Measurements from ENCODE around the gene ANKS6.

Gene ANKS6

DNA sequence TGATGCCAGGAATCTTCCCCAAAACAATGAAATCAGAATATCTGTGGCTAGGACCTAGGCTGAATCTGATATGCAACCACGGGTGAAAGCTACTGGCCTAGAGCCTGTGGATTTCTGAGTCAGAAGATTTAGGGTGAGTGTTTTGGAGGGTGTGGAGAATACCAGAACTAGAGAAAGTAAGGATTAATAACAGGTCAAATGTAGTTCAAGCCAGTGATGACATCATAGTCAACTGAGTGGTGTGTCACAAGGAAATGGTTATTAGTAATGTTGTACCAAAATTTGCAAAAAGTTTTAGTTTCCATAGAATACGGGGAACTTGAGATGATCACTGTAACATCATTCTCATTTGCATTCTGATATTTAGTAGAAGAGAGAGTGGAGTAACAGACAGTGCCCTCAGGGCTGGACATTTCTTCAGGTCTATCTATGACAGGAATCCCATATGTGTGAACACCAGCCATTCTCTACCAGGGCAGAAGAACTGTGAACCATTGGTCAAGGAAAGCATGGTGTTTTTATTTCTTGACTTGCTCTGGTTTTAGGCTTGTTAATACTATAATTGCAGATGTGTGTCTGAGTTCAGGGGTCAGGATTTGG is 14.8 kb upstream of the ANKS6 start:
- DNase-seq, result no peak

DNA sequence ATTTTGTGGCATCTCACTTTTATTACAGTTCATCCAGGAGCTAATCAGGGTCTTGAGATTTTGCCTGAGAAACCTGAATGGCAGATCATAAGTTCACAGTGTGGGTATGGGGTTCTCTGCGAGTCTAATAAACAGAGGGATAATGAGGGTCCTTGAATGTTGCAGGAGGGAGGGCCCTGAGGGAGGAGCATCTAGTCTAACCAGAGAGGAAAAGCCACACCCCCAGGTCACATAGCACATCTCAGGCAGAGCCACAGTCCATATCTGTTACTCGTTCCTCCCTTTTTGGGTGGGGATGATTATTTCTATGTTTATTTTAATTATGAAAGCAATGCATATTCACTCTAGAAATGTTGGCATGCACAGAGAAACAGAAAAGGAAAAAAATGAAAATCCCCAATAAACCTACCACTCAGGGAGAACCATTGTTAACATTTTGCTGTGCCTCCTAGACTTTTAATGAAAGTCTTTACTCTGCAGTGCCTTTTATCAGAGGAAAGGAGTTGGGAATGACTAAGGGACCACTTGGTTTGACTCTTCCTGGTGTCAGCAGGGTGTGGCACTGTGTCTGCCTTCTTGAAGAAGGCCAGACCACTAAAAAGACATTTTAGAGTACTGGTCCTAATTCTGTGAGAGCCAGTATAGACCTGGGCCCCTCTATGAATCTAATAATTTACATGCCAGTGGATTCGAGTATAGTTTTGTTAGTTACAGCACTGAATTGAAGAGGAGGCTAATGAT is 13.9 kb upstream of the ANKS6 start:
- DNase-seq, result no peak

DNA sequence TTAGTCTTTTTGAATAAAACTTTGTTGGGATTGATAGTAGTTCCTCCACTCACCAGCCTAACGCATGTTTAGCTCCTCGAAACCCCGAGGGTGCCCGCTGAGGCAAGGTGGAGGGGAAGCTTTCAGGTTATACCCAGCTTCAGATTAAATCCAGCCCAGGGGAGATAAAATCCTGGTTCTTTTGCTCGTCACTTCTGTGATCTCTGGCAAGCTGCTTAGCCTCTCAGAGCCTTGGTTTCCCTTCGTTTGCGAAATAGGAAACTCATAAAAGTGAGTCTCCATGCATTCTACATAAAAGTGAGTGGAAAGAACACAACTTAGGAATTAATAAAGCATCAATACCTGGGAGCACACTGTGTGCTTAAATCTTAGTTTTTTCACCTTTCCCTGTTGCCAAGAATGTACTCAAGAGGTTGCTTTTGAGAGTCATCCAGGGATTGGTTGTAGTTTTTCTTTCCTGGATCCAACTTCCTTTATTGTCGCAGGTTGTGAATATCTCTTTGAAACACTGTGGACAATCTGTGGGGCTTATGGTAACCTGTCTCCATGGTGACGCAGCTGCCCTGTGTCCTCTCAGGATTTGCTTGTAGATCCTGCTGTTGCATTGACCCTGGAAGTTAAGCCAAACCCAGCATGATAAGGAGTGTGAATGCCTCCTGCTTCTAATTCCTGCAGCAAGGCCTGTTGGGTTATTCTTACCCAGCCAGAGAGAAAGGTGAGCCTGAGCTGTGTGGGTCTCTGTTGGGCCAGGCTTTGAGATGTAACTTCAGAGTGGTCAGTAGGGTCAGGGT is 13.2 kb upstream of the ANKS6 start:
- no peak for DNase-seq

DNA sequence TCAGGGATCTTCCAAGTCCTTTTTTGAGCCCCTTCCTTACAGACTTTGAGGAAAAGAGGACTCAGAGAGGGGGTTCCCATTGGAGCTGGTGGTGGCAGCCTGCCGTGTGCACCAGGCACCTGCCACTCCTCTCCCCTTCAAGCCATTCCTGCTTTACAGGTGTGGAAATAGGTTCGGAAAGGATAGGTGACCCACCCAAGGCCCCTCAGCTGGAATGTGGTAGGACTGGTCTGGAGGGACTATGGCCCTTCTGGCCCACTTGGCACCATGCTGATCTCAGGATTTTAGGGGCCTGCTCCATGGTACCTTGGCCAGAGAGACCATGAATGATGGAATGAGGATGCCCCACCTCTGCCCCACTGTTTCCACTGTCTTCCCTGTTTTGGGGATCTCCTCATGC is 12.5 kb upstream of the ANKS6 start:
- DNase-seq, result no peak

DNA sequence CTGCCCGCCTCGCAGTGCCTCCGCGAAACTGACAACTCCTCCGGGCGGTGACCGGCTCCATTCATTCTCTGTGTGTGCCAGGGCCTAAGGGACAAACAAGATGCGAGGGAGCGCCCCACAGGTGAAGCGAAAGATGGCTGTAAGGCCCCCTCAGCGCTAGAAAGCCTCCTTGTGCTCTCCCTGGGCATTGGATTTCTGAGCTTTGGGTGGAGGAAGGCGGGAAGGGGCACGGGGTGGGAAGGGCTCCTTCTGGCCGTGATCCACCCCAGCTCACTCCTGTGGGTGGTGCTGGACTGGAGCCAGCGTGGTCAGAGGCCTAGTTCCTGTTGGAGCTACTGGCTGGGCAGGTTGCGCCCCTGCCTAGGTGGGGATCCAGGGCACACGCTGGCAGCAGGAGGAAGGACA is 12.1 kb upstream of the ANKS6 start:
- no peak for DNase-seq

DNA sequence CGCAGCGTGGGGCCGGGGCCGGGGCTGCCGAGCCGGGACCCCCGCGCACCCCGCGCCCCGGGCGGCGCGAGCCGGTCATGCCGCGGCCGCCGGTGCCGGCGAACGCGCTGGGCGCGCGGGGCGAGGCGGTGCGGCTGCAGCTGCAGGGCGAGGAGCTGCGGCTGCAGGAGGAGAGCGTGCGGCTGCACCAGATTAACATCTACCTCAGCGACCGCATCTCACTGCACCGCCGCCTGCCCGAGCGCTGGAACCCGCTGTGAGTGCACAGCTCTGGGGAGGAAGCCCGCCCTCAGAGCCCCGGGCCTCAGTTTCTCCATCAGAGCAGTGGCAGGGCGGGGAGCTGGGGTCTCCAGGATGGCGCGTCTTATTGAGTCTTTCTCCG is 11.4 kb upstream of the ANKS6 start:
- peak; percentile 13 to 14 for DNase-seq

DNA sequence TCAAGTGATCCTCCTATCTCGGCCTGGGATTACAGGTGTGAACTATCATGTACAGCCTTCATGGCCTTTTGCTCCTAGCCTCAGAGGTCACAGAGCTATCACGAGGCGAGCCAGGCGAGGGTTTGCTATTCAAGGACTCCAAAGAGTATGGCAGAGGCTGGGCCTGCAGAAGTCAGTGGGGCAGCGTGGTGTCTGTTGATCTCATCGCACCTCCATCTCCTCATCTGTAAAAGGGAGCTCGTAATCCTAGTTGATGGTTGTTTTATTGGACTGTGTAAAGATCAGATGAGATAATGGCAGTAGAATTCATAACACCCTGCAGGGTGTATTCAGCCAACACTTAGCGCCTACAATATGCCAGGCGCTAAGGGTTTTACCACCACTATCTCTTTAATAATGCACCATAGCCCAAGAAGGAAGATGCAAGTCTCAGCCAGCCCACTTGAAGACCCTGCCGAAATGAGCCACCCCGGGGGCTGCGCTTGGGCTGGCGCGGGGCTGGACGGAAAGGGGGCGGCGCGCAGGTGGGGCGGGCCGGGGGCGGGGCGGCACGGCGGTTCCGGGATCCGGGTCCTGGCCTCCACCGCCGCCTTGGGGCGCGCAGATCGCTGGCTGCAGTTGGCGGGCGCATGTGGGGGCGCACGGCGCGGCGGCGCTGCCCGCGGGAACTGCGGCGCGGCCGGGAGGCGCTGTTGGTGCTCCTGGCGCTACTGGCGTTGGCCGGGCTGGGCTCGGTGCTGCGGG is 10.9 kb upstream of the ANKS6 start, which contains the start of gene GALNT12:
TSS of gene GALNT12 (plus strand) at position 601 of the 744 bp plus-strand sequence. CDS start at position 630, 29 bp downstream.
- DNase-seq, result peak; percentile 45 to 50

DNA sequence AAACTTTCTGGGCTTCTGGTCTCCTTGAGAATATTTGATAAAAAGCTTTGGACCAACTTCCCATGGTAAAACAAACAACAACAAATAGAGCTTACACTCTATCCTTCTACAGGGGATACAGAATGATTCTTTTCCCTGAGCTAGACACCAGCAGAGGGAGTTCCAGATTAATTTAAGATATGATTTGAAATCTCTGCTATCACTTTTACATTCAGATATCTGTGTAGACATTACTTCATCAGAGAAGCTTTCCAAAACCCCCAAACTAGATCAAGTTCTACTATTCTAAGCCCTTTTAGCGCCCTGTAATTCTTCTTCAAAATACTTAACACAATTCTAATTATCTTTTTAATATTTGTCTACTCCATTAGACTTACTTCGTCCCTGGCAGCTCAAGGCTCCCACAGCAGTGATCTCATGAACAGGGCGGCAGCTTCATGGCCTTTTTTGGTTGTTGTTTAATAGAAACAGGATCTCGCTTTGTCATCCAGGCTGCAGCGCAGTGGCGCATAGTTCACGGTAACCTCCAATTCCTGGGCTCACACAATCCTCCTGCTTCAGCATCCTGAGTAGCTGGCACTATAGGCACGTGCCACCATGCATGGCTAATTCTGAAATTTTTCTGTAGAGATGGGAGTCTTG is 10.2 kb upstream of the ANKS6 start:
- no peak for DNase-seq

DNA sequence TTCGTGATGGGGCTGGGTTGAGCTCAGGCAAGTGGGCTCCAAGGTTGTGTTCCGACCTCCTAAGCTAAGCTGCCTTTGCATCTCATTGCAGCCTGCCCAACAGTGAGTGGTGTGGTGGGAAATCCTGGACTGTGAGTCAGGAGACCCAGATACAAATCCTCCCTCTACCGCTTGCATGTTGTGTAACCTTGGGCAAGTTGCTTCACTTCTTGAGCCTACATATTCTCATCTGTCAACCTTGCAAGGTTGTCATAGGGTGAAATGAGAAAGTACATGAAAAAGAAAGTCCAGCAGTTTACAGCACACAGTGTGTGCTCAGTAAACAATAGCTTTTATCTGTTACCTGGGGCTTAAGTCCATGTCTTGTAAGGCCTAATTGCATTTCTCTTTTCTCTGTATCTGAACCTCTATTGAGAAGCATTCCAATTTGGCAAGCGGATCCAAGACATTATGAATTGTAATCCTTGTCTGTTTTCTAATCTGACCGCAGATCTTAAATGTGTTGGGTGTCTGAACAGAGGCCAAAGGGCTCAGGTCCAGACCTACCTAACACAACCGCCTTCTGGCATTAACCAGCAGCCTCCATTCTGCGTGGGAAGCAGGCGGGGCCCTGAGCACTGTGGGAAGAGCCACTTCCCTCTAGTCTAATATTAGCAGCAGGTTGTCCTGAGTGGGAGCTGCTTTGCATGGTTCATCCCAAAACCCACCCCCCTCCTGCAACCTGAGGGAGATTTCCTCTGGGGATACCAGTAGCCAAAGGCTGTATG is 9.3 kb upstream of the ANKS6 start:
- DNase-seq, result no peak

DNA sequence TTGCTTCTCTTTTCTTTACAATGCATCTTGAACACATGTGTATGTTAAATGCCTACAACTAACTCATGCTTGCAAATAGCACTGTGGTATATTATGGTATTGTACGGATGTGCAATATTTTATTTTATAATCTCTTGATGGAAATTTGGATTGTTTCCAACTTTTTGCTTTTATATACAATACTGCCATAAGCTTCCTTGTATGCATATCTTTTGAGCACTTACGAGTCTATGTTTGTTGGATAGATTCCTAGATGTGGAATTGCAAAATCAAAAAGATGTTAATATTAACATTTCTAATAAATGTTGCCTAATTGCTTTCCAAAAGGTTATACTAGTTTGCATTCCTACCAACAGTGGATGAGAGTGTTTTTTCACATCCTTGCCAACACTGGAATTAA is 7.7 kb upstream of the ANKS6 start:
- DNase-seq, result no peak

DNA sequence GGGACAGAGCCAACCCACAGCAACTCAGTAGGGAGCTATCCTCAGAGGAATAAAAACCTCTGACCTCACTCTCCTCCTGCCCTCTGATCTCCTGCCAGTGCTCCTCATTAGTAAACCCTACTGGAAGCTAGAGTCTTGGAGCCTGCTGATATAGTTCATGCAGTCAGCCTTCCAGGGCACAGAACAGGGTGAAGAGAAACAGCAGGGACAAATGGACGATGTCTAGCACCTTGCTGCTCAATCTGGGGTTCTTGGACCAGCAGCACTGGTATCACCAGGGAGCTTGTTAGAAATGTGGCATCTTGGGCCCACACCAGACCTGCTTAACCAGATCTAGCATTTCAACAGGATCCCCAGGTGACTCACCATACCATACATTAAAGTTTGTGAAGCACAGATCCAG is 5.6 kb upstream of the ANKS6 start:
- DNase-seq, result no peak

DNA sequence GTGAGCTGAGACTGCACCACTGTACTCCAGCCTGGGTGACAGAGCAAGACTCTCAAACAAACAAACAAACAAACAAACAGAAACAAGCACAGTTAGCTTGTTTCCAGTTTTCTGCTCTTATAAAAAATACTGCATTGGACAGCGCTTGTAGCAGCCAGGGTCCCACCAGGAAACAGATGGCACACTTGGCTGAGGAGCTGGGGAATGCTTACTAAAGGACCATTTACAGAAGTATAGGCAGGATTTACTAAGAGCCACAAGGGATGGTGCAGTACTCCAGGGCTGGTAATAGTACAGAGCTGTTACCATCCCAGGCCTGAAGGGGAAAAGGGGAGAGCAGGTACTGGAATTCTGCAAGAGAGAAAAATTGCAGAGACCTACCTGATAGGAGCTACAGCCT is 5.2 kb upstream of the ANKS6 start:
- no peak for DNase-seq

DNA sequence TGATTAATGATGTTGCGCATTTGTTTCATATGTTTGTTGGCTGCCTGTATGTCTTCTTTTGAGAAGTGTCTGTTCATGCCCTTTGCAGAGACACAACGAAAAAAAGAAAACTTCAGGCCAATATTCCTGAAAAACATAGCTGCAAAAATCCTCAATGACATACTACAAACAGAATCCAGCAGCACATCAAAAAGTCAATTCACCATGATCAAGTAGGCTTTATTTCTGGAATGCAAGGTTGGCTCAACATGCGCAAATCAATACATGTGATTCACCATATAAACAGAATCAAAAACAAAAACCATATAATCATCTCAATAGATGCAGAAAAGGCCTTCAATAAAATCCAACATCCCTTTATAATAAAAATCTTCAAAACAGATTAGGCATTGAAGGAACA is 1.9 kb upstream of the ANKS6 start:
- DNase-seq, result no peak

DNA sequence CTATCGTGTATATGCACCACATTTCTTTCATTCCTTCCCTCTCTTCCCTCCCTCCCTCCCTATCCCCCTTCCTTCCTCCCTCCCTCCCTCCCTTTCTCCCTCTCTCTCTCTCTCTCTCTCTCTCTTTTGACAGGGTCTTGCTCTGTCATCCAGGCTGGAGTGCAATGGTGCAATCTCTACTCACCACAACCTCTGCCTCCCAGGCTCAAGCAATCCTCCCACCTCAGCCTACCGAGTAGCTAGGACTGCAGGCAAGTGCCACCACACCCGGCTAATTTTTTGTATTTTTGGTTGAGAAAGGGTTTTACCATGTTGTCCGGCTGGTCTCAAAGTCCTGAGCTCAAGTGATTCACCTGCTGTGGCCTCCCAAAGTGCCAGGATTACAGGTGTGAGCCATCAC is 1.1 kb upstream of the ANKS6 start:
- DNase-seq, result no peak

DNA sequence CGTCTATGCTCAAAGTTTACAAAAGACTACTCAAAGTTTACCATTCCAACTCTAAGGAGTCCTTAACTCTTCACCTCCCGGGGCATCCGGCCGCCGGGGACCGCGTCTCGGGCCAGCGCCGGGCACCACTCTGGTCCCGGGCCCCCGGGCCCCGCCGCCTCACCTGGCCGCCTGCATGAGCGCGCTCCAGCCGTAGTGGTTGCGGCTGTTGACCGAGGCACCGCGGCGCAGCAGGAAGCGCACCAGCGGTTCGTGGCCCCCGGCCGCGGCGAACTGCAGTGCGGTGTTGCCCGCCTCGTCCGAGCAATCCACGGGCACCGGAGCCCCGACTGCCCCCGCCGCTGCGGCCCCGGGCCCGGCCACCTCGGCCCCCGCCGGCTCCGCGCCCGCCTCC is 388 bp downstream of the ANKS6 start:
- no peak for DNase-seq

DNA sequence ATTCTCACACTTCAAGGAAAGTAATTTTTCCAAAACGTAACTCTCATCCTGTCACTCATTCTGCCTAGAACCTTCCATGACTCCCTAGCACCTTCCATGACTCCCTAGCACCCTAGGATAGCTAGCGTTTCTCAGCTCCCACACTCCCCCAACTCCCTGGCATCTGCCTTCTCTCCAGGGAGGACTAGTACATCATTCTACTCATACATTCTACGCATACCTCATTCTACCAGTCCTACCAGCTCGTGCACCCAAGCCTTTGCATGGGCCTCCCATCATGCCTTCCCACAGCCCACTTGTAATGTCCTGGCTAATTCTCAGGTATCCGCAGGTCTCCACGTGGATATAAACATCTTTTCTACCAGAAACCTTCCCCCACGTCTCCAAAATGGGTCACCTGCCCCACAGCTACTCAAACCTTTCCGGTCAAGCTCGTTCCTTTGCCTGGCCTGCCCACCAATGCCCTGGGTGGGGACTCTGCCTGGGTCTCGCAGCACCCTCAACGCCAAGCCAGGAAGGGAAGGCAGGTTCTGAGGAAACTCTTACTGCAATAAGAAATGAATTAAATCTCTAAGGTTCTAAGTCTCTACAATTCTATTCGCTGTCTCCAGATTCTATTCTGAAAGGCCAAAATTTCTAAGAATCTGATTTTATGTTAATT is 930 bp downstream of the ANKS6 start:
- no peak for DNase-seq

DNA sequence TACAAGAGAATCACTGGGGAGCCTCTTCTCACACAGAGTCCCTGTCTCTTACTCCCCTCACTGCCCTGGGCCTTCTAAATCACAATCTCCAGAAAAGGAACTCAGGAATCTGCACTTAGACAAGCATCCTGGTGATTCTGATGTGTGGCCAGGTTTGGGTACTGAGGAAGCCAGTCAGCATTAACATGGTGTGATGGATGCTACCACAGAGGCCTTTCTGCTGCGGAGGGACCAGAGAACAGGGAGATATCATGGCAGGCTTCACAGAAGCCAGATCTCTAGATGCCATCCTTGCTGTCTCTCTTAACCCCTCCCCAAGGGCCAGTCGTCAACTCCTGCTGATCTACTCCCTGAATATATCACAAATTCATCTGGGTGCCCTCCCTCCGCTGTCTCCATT is 1.6 kb downstream of the ANKS6 start:
- no peak for DNase-seq

DNA sequence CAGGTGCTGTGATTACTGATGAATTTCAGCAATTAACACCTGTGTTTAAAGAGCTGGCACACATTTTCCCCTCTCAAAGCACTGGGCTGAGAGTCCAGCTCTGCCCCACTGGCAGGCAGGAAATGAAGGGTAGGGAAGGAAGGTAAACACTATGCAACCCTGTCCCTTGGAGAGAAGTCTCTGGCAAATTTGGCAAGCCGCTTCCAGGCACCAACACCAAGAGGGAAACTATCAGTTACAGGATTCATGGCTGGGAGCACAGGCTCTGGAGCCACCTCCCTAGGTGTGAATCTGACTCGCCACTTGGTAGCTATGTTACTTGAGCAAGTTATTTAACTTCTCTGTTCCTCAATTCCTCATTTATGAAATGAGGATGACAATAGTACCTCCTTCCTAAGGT is 3.3 kb downstream of the ANKS6 start:
- no peak for DNase-seq

DNA sequence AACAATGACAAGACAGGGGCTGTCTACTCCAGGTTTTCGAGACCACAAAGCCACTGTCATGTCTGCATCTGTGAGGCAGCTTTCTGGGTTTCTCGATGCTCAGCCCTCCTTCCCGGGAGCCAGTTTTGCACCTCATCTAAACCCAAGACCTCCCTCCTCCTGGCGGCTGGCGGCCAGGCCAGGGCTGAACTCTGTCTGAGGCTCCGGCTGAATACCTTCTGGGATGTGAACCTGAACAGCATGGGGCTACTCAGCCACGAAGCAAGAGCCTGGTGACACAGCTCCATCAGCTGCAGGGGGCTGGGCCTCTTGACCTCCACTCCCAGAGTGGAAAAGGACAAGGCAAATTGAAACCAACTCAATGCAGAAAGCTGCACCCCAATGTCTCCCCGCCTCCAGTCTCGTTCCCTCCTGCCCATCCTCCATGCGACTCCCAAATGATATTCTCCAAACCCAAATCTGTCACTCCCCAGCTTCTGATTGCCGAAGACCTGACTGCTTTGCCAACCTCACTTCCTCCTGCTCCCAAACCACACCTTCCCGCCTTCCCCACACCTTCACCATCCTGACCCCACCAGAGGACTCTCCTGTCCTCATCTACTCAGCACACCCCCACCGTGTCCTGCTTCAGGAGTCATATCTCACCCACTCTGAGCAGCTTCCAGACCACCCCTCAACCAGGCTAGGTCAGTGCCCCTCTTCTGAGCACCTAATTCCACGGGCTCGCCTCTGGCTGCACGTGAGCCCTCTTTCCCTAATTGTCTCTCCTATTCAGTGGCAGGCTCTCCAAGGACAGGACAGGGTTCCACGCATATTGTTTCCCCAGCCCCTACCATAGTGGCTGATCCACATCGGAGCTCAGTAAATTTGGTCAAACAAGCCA is 4.5 kb downstream of the ANKS6 start:
- DNase-seq, result no peak

DNA sequence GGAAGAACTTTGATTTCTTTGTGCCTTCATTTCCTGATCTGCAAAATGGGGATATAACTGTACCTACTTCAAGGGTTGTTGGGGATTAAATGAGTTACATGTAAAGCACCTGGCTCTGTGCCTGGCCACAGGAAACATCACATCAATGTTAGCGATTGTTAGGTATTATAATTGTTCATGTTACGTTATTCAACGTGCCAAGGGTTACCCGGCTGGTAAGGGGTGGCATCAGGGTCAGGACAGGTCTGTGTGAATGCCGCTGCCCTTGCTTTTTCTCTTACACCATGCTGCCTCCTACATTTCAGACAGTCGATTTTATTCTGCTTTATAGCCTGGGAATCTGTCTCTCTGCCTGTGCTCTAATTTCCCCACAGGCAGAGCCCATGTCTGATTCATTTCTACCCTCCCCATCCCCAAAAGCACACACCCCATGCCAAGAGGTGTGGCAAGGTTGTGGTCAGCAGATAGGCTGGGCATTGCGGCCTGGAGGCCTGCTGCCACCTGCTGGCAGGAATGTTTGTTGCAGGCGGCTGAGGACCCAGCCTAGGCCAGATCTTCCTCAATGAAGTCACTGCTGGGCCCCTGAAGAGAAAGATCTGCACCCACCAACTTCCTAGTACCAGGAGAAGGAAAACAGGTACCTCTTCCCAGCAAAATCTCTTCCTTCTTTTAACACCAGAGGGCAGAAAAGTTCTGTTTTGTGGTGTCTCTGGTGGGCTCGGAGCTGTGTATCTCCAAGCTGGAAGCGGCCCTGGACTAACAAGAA is 5.3 kb downstream of the ANKS6 start:
- DNase-seq, result peak; percentile 60 to 65

Data from CD4-positive, alpha-beta T cell treated with Interleukin-1 beta for 1 hour (primary cell).